T-helper 2 cell treated with Interferon-gamma antibody and Interleukin-4, amounts not matched to agents 5 μg/mL and 100 μg/mL, for 36 hours (primary cell): ENCODE measurements around the gene RNF126.
"Not testable (repeated sequence)": the region's sequence is repeated elsewhere in the genome, so short reads cannot be mapped to it uniquely, and the experiment has no call there.

Source experiments
- DNase-seq: peaks from one replicate; pipeline ENCODE4 v3.0.0; 2021; ENCODE audit warnings: low spot score
- H3K27ac Mint-ChIP-seq: one replicate; pipeline ENCODE4 v1.8.0; 2021; ENCODE audit warnings: mild to moderate bottlenecking, mixed read lengths
- H3K27me3 Mint-ChIP-seq: one replicate; pipeline ENCODE4 v1.8.0; 2021; ENCODE audit warnings: low read depth, mixed read lengths
- H3K36me3 Mint-ChIP-seq: one replicate; pipeline ENCODE4 v1.8.0; 2021; ENCODE audit warnings: low read depth, mixed read lengths
- H3K4me1 Mint-ChIP-seq: one replicate; pipeline ENCODE4 v1.8.0; 2021; ENCODE audit warnings: low read depth, mixed read lengths
- H3K4me3 Mint-ChIP-seq: one replicate; pipeline ENCODE4 v1.8.0; 2022; ENCODE audit warnings: mild to moderate bottlenecking, moderate library complexity, mixed read lengths
- H3K9me3 Mint-ChIP-seq: one replicate; pipeline ENCODE4 v1.8.0; 2021; ENCODE audit warnings: mixed read lengths

The RNF126 gene

GRCh38 chr19:662962-663681, at the start of gene RNF126:
RNF126 (minus strand) TSS chr19:663214; CDS start chr19:663121, 93 bp downstream.
- peak; percentile 89 for DNase-seq
- Mint-ChIP-seq H3K9me3 (no peaks in the 10 kb centered on the region), H3K36me3 (peaks cover 14% of the 10 kb centered on the region), H3K27me3 (peaks cover 2% of the 10 kb centered on the region), H3K4me1 (peaks cover 12% of the 10 kb centered on the region), H3K27ac (peak within 1 kb of the TSS; percentile 95), H3K4me3 (peak within 1 kb of the TSS; percentile 95)

- Mint-ChIP-seq H3K4me1 (no peaks in the 10 kb centered on the region), H3K4me3 (no peak overlapping the region), H3K27ac (no peak overlapping the region), H3K36me3 (no peaks in the 10 kb centered on the region), H3K27me3 (peaks cover 24% of the 10 kb centered on the region), H3K9me3 (peaks cover 4% of the 10 kb centered on the region)
- no peak for DNase-seq
Measured at GRCh38 chr19:711254-711653, 48.2 kb upstream of the RNF126 start.

GRCh38 chr19:710767-711166, 47.8 kb upstream of the RNF126 start:
- H3K36me3 Mint-ChIP-seq, result no peaks in the 10 kb centered on the region

GRCh38 chr19:709965-710571, 47.1 kb upstream of the RNF126 start:
- Mint-ChIP-seq H3K36me3 (no peaks in the 10 kb centered on the region), H3K4me3 (no peak overlapping the region), H3K27ac (no peak overlapping the region), H3K4me1 (no peaks in the 10 kb centered on the region), H3K27me3 (peaks cover 25% of the 10 kb centered on the region), H3K9me3 (no peaks in the 10 kb centered on the region)
- no peak for DNase-seq

More at GRCh38 chr19:710767-711166, 47.8 kb upstream of the RNF126 start:
- Mint-ChIP-seq H3K4me1 (no peaks in the 10 kb centered on the region), H3K9me3 (peaks cover 4% of the 10 kb centered on the region), H3K27ac (no peak overlapping the region), H3K4me3 (no peak overlapping the region), H3K27me3 (peaks cover 25% of the 10 kb centered on the region)
- DNase-seq, result no peak

GRCh38 chr19:709196-709964, 46.4 kb upstream of the RNF126 start:
- no peak for DNase-seq
- H3K27ac Mint-ChIP-seq, result no peak overlapping the region
- H3K36me3 Mint-ChIP-seq, result no peaks in the 10 kb centered on the region
- peaks cover 25% of the 10 kb centered on the region for H3K27me3 Mint-ChIP-seq
- H3K4me1 Mint-ChIP-seq, result no peaks in the 10 kb centered on the region
- H3K4me3 Mint-ChIP-seq, result no peak overlapping the region
- H3K9me3 Mint-ChIP-seq, result no peaks in the 10 kb centered on the region

GRCh38 chr19:708154-709143, 45.4 kb upstream of the RNF126 start, which contains the start of gene PALM:
PALM (plus strand) TSS chr19:708935; CDS start chr19:709147, 212 bp downstream.
- H3K36me3 Mint-ChIP-seq, result no peaks in the 10 kb centered on the region
- no peak within 1 kb of the TSS for H3K27ac Mint-ChIP-seq
- peaks cover 25% of the 10 kb centered on the region for H3K27me3 Mint-ChIP-seq
- H3K4me1 Mint-ChIP-seq, result peaks cover under 1% of the 10 kb centered on the region
- no peak within 1 kb of the TSS for H3K4me3 Mint-ChIP-seq
- no peak for DNase-seq
- H3K9me3 Mint-ChIP-seq, result no peaks in the 10 kb centered on the region

GRCh38 chr19:704447-704741, 41.4 kb upstream of the RNF126 start:
- no peaks in the 10 kb centered on the region for H3K36me3 Mint-ChIP-seq
- no peak overlapping the region for H3K27ac Mint-ChIP-seq
- H3K27me3 Mint-ChIP-seq, result peaks cover 19% of the 10 kb centered on the region
- no peak for DNase-seq
- no peak overlapping the region for H3K4me3 Mint-ChIP-seq
- H3K9me3 Mint-ChIP-seq, result no peaks in the 10 kb centered on the region
- peaks cover 5% of the 10 kb centered on the region for H3K4me1 Mint-ChIP-seq

GRCh38 chr19:703651-704446, 40.8 kb upstream of the RNF126 start:
- H3K4me1 Mint-ChIP-seq, result peaks cover 5% of the 10 kb centered on the region
- H3K4me3 Mint-ChIP-seq, result peak overlapping the region; percentile 36
- H3K36me3 Mint-ChIP-seq, result no peaks in the 10 kb centered on the region
- H3K9me3 Mint-ChIP-seq, result no peaks in the 10 kb centered on the region
- no peak overlapping the region for H3K27ac Mint-ChIP-seq
- H3K27me3 Mint-ChIP-seq, result peaks cover 19% of the 10 kb centered on the region
- peak; percentile 37 for DNase-seq

- H3K9me3 Mint-ChIP-seq, result no peaks in the 10 kb centered on the region
- H3K27me3 Mint-ChIP-seq, result peaks cover 19% of the 10 kb centered on the region
- peaks cover 5% of the 10 kb centered on the region for H3K4me1 Mint-ChIP-seq
- no peak overlapping the region for H3K27ac Mint-ChIP-seq
- peak overlapping the region; percentile 36 for H3K4me3 Mint-ChIP-seq
- no peaks in the 10 kb centered on the region for H3K36me3 Mint-ChIP-seq
- DNase-seq, result no peak
Measured at GRCh38 chr19:703329-703650, 40.3 kb upstream of the RNF126 start.

GRCh38 chr19:702847-703246, 39.8 kb upstream of the RNF126 start:
- H3K9me3 Mint-ChIP-seq, H3K4me1 Mint-ChIP-seq, H3K27ac Mint-ChIP-seq, DNase-seq, H3K36me3 Mint-ChIP-seq: not testable (repeated sequence)
- Mint-ChIP-seq H3K27me3 (peaks cover 15% of the 10 kb centered on the region), H3K4me3 (peak overlapping the region; percentile 36)

GRCh38 chr19:699885-700284, 36.9 kb upstream of the RNF126 start:
- not testable (repeated sequence) for DNase-seq, H3K4me1 Mint-ChIP-seq, H3K27ac Mint-ChIP-seq, H3K9me3 Mint-ChIP-seq, H3K4me3 Mint-ChIP-seq, H3K36me3 Mint-ChIP-seq
- H3K27me3 Mint-ChIP-seq, result peaks cover 14% of the 10 kb centered on the region

- H3K4me3 Mint-ChIP-seq, H3K36me3 Mint-ChIP-seq, H3K4me1 Mint-ChIP-seq, DNase-seq, H3K27ac Mint-ChIP-seq, H3K9me3 Mint-ChIP-seq: not testable (repeated sequence)
- peaks cover 19% of the 10 kb centered on the region for H3K27me3 Mint-ChIP-seq
Measured at GRCh38 chr19:698529-698928, 35.5 kb upstream of the RNF126 start.

GRCh38 chr19:695352-695949, 32.4 kb upstream of the RNF126 start, which contains the start of gene PRSS57:
PRSS57 (minus strand) TSS chr19:695452; CDS start chr19:695430, 22 bp downstream.
- H3K4me3 Mint-ChIP-seq, result no peak within 1 kb of the TSS
- DNase-seq, result no peak

More at GRCh38 chr19:695352-695949, 32.4 kb upstream of the RNF126 start, which contains the start of gene PRSS57:
- H3K27me3 Mint-ChIP-seq, result peaks cover 15% of the 10 kb centered on the region
- H3K27ac Mint-ChIP-seq, result no peak within 1 kb of the TSS
- H3K36me3 Mint-ChIP-seq, result no peaks in the 10 kb centered on the region
- no peaks in the 10 kb centered on the region for H3K4me1 Mint-ChIP-seq
- no peaks in the 10 kb centered on the region for H3K9me3 Mint-ChIP-seq
